Esophagus muscularis mucosa (tissue), 3 donors: ENCODE measurements around the gene MTOR.

Experiments used
- CTCF ChIP-seq, 3 experiments: fragments of 200-600 bp in 2 of 3; fragments of 450-650 bp in 1 of 3; sonication (generic) in 2 of 3; IDR thresholded peaks; one replicate each; pipeline ENCODE4 v1.5.1; 2017 to 2019; ENCODE audit warnings: antibody characterized with exemption in 3 of 3, mild to moderate bottlenecking in 2 of 3, moderate library complexity in 1 of 3
- POLR2AphosphoS5 ChIP-seq, 2 donors: sonication (generic); formaldehyde crosslinking; IDR thresholded peaks; one replicate each; pipeline ENCODE4 v1.6.1; 2017; ENCODE audit warnings: antibody characterized with exemption in 2 of 2

- TF ChIP-seq POLR2AphosphoS5 (IDR thresholded peaks at IDR 0.05) (no peak), CTCF (IDR thresholded peaks at IDR 0.05) (no peak)
These were observed 86.2 kb downstream of the MTOR start for GRCh38 chr1:11176081-11176706.
